ENCODE results near the gene ARF3.

ARF3 gene

GRCh38 chr12:48965298-48965838, 8.1 kb upstream of the ARF3 start:
- H3K4me3 ChIP-seq (replicated peaks in 1 of 2; ENCODE audit: low read depth in 2 of 2, low read length in 2 of 2), result no peak overlapping the region
- no peak for DNase-seq (ENCODE audit: low read depth in 2 of 2)

DNA sequence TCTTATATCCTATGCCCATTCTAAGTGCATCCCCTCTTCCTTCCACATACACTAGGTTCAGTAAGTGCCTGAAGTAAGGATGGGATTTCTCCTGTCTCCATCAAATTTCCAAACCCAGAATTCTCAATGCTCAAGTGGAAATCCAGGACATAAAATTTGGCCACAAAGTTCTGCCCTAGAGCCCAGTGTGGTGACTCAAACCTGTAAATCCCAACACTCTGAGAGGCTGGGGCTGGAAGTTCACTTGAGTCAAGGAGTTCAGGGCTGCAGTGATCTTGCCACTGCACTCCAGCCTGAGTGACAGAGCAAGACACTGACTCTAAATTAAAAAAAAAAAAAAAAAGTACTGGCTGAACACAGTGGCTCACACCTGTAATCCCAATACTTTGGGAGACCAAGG, 4.5 kb upstream of the ARF3 start:
- H3K4me3 ChIP-seq (replicated peaks in 1 of 2; ENCODE audit: low read depth in 2 of 2, low read length in 2 of 2), result no peak overlapping the region
- no peak for DNase-seq (ENCODE audit: low read depth in 2 of 2)
- TF ChIP-seq CTCF (IDR thresholded peaks at IDR 0.05; ENCODE audit: low read depth, low read length), result no peak

More at GRCh38 chr12:48965298-48965838, 8.1 kb upstream of the ARF3 start:
- TF ChIP-seq CTCF (IDR thresholded peaks at IDR 0.05; ENCODE audit: low read depth, low read length), result peak; percentile 40

GRCh38 chr12:48961331-48961730, 4.0 kb upstream of the ARF3 start:
- no peak overlapping the region for H3K4me3 ChIP-seq (replicated peaks in 1 of 2; ENCODE audit: low read depth in 2 of 2, low read length in 2 of 2)
- TF ChIP-seq CTCF (IDR thresholded peaks at IDR 0.05; ENCODE audit: low read depth, low read length), result no peak
- no peak for DNase-seq (ENCODE audit: low read depth in 2 of 2)

DNA sequence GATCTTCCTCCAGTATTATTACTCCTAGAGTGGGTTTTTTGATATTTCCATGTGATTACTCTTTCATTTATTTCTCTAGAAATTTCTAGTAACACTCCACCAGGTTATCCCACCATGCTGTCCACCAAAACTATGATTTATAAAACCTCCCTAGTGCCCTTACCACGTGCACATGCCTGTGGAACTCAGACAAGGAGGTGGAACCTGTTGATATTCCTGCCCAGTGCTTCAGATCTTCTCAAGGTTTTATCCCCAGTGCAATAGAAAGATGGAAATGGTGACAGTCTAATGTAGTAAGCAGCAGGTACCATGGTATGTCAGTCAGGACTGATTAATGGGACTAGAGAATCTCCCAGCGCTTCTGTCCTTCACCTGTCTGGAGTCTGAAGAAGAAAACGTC, 3.5 kb upstream of the ARF3 start:
- DNase-seq (ENCODE audit: low read depth in 2 of 2), result no peak
- H3K4me3 ChIP-seq (replicated peaks in 1 of 2; ENCODE audit: low read depth in 2 of 2, low read length in 2 of 2), result no peak overlapping the region

DNA sequence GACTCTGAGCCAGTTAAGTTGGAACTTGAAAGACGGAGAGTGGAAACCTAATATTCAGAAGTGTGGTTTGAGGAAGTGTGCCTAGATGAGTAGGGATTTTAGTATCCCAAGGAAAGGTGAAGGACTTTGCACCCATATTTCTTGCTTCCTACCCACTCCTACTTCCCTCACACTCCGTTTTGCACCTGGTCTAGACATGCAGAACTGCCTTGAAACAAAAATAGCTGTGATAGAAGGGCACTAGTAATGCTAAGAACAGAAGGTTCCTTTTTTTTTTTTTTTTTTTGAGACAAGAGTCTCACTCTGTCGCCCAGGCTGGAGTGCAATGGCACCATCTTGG, 732 bp upstream of the ARF3 start:
- TF ChIP-seq CTCF (IDR thresholded peaks at IDR 0.05; ENCODE audit: low read depth, low read length), result no peak
- peak overlapping the region; percentile 78 to 99 for H3K4me3 ChIP-seq (replicated peaks in 1 of 2; ENCODE audit: low read depth in 2 of 2, low read length in 2 of 2)
- DNase-seq (ENCODE audit: low read depth in 2 of 2), result no peak

More for the DNA sequence above, 3.5 kb upstream of the ARF3 start:
- TF ChIP-seq CTCF (IDR thresholded peaks at IDR 0.05; ENCODE audit: low read depth, low read length), result no peak

GRCh38 chr12:48956279-48957140, 777 bp downstream of the ARF3 start:
- H3K4me3 ChIP-seq (replicated peaks in 1 of 2; ENCODE audit: low read depth in 2 of 2, low read length in 2 of 2), result peak overlapping the region; percentile 78 to 99
- TF ChIP-seq CTCF (IDR thresholded peaks at IDR 0.05; ENCODE audit: low read depth, low read length), result no peak
- DNase-seq (ENCODE audit: low read depth in 2 of 2), result peak; percentile 96 to 98
